Activated CD4-positive, alpha-beta T cell treated with anti-CD3 and anti-CD28 coated beads, Interleukin-2, Interleukin-6, amounts not matched to agents 100 ng/mL and 50 ng/mL, durations not matched to agents 16 hours and 8 hours (primary cell): ENCODE data around the gene MADCAM1.
A peak's percentile ranks its signal among the peaks of the same experiment; 100 is the strongest.

ENCODE experiments used
- DNase-seq: peaks from one replicate; pipeline ENCODE4 v3.0.0-alpha.2; 2020

Gene MADCAM1

DNA sequence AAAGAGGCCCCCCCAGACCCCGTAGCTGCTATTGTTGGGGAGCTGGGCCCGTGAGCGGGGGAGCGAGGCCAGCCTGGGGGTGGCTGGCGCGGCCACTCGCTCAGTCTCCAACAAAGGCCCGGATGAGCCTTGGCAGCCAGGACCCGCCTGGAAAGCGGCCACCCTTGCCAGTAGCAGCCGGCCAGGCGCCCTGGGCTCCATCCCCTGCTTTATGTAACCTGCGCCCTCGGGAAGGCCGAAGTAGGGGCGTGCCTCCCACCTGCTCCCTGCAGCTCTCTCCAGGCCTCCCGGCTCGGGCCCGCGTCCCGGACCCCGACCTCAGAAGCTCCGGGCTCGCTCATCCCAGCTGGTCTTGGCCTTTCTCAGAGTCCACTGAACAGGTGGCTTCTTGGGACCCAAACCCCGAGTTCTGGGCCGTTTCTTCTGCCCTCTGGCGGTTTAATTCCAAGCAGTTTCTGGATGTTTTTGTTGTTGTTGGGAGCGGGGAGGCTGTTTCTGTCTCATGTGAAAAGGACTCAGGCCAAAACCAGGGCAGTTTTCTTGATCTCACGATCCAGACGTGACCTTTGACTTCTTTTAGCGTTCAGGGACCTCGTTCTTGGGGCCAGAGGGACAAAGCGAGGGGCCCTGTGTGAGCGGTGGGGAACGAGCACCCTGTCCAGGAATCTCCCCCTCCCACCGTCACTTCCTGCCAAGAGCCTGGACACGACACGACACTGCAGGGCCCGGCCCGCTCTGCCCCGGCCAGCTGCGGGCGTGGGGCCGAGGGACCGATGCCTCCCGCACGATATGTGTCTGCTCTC is 36.5 kb downstream of the MADCAM1 start:
- peak; percentile 53 for DNase-seq

DNA sequence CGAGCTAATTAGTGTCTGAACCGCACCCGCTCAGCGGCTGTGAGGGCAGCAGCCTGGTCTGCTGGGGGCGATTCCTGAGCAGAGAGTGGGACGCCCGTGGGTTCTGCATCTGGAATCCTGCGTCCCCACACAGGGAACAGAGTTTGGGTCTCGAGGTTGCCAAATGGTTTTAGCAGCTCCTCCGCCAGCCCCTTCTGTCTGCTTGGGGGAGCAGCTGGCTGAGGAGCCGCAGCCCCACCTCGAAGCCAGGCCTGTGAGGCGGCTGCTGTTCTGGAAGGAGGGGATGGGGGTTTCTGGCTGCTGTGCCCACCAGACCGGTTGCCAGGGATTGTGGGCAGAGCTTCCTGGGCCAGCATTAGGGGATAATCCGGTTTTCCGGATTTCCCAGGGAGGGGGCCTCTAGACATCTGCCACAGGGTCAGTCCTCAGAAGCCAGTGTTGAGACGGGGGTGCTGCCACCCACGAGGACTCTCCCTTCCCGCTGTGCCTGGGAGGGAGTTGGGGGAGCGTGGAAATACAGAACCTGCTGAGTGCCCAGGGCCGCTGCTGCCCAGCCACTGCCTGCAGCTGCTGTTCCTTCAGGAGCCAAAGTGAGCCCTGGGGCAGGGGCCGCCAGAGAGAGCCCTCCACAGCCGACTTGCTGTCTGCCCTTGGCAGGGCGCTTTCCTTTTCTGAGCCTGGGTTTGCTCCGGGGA is 37.2 kb downstream of the MADCAM1 start:
- no peak for DNase-seq

DNA sequence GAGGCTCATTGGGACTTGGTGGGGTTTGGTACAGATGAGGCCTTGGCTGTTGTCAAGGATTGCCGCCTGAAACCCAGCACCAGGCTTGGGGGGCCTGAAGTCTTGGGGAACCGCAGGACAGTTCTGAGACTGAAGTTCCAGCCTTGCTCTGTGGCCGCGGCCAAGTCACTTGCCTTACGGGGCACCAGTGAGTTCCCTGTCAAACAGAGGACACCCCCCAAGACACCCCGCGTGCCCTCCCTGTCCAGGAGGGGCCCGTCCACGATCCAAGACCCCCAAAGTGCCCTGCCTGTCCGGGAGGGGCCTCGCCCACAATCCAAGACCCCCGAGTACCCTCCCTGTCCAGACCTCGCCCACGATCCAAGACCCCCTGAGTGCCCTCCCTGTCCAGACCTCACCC is 37.8 kb downstream of the MADCAM1 start:
- DNase-seq = no peak

DNA sequence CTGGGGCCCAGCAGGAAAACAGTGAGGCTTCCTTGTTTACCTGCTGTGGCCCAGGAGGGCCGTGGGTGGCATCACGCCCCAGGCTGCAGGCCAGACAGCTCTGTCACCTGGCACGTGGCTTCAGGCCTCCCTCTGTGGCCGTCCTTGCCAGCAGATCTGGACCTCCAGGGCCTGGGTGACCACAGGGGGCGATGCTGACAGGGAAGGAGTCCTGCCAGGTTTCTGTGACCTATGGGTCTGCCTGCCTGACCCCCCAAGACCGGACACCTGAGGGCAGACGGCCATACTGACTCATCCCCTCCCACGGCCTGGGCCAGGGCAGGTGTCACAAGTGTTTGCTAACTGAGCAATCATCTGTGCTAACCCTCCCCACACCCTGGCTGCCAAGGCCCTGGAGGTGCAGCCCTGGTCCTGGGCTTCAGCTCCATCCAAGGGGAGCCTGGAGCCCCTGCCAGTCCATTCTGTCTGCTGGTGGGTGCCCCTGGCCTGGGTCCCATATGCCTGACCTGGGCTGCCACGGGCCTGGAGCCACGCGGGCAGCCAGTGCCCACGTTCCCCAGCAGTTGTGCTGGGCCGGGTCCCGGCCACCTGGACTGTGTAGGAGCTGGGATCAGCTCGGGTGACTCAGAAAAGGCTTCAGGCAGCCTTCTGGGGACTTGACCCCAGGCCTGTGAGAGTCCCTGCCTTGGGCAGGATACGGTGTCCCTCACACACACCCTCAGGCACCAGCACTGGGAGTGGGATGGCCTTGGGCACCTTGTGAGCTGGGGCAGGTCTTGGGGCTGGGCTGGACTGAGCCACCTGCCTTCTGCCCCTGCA is 38.9 kb downstream of the MADCAM1 start:
- DNase-seq = no peak

- DNase-seq = no peak
Observed at GRCh38 chr19:536031-536880, 40.0 kb downstream of the MADCAM1 start.

DNA sequence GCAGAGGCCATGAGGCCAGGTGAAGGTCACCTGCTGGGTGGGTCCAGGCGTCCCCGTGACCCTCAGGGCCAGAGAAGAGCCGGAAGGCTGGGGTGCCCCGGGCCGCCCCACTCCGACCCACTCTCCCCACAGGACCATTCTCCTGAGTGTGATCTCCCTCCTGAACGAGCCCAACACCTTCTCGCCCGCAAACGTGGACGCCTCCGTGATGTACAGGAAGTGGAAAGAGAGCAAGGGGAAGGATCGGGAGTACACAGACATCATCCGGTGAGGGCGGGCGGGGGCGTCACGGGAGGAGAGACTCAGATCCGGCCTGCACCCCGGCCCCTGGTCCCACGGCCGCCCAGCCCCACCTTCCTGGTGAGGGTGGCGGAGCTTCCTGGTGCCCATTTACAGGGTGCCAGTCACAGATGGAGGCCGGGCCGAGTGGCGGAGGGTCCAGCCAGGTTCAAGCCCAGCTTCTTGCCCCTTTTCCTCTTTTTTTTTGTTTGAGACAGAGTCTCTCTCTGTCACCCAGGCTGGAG is 40.7 kb downstream of the MADCAM1 start:
- DNase-seq = no peak

DNA sequence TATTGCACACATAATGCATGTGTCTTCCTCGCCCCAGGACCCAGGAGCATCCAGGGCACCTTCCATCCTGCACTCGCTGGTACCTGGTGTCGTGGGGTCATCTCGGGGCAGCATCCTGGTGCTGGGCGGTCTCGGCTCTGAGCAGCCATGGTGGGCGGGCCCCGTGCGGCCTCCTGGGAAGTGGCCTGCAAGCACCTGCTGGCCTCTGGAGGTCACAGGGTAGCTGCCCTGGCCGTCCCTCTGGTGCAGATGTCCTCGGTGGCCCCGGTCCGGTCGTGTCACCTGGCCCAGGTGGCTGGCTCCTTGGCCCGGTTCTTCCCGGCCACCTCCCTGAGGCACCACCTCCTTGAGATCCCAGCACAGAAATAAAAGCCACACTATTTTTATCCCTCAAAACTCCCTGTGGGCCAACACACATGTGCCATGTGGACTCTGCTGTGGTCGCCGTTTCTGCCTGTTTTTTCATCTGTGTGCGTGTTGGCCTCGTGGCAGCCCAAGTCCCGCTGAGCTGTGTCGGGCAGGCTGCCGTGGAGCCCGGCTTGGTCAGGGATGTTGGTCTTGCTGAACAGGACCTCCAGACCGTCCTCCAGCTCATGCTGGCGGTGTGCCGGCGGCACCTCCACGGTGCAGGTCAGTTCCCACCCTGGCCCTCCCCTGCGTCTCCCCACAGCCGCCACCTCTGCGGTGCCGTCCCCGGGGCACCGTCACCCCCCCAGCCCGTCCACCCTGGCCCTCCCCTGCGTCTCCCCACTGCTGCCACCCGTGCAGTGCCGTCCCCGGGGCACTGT is 42.5 kb downstream of the MADCAM1 start:
- DNase-seq = no peak

- DNase-seq = no peak
Observed at GRCh38 chr19:539429-540030, 43.2 kb downstream of the MADCAM1 start.

- no peak for DNase-seq
Observed at GRCh38 chr19:540867-541637, 44.8 kb downstream of the MADCAM1 start.

DNA sequence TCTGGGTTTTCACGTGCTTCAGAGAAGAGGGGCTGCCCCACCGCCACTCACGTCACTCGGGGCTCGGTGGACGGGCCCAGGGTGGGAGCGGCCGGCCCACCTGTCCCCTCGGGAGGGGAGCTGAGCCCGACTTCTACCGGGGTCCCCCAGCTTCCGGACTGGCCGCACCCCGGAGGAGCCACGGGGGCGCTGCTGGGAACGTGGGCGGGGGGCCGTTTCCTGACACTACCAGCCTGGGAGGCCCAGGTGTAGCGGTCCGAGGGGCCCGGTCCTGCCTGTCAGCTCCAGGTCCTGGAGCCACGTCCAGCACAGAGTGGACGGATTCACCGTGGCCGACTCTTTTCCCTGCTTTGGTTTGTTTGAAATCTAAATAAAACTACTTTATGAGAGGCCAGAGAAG is 45.4 kb downstream of the MADCAM1 start:
- DNase-seq = no peak

GRCh38 chr19:542173-542866 is 46.0 kb downstream of the MADCAM1 start:
- no peak for DNase-seq

DNA sequence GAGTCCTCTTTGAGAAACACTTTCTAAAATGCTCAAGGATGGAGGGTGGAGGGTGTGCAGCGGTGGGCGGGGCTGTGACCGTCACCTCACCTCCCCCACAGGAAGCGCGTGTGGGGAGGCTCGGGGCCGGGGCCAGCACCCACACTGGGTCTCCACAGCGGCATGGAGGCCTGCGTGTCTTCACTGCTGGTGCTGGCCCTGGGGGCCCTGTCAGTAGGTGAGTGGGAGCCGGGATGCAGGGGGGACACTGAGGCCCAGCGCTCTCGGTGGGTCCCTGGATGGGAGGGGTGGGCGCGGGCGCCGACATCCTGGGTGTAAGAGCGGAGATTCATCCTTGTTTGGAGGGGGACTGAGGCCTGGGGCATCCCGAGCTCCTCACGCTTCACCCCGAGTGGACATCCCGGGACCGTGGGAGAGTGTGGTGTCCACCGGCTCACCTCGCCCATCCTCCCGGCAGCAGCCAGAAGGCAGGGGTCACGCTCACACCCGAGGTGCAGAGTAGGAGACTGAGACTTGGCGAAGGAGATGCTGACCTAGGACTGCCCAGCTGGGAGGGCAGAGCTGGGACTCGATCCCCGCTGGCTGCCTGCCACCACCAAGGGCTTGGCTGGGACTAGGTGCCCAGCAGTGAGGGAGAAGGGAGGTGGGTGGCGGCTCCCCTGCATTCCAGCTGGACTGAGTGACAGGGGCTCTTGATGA is 47.8 kb downstream of the MADCAM1 start, which contains the start of gene GZMM:
GZMM (plus strand) TSS at position 144 of the 699 bp plus-strand sequence; CDS start at position 163, 19 bp downstream.
- DNase-seq = peak; percentile 73

GRCh38 chr19:547117-547516 is 50.8 kb downstream of the MADCAM1 start:
- DNase-seq = no peak

- no peak for DNase-seq
Observed at GRCh38 chr19:547836-548720, 51.8 kb downstream of the MADCAM1 start.

- DNase-seq = no peak
Observed at GRCh38 chr19:548886-549830, 52.9 kb downstream of the MADCAM1 start.

- DNase-seq = no peak
Observed at GRCh38 chr19:554817-555216, 58.5 kb downstream of the MADCAM1 start.
